Measurements from ENCODE around the gene HMX2. TPM values are rescaled to one million over a fixed set of nuclear protein-coding genes. Genes with fewer than 3 reads are reported as not detected.

HMX2 gene
- total and polyA plus RNA-seq, 7 donors, result 0.27 to 0.55 (median 0.36) TPM; not detected in 3

DNA sequence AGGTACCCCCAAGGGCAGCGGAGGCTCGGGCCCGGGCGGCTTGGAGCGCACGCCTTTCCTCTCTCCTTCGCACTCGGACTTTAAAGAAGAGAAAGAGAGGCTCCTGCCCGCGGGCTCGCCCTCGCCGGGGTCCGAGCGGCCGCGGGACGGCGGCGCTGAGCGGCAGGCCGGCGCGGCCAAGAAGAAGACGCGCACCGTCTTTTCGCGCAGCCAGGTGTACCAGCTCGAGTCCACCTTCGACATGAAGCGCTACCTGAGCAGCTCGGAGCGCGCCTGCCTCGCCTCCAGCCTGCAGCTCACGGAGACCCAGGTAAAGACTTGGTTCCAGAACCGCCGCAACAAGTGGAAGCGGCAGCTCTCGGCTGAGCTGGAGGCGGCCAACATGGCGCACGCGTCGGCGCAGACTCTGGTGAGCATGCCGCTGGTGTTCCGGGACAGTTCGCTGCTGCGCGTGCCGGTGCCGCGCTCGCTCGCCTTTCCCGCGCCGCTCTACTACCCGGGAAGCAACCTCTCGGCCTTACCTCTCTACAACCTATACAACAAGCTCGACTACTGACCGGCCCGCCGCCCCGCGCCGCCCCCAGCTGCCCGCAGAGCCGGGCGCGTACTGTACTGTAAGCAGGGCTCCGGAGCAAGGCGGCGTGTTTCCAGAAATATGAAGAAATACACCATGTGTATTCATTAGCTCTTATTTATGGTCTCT, 1.8 kb downstream of the HMX2 start:
- Histone ChIP-seq H3K4me1 (peaks cover 0 to 55% (median 45%) of the 10 kb centered on the region in 4 donors), H3K9me3 (no peaks in the 10 kb centered on the region), H3K27ac (no peak overlapping the region), H3K36me3 (no peaks in the 10 kb centered on the region), H3K4me3 (peak overlapping the region in 3 of 4 donors; percentile 15 to 42 (median 37)), H3K27me3 (peaks cover 69 to 89% (median 83%) of the 10 kb centered on the region in 3 donors)
- WGBS, 2 donors, result 2% methylated on average over 76 of the region's 76 CpGs
- TF ChIP-seq, protein P1, sequence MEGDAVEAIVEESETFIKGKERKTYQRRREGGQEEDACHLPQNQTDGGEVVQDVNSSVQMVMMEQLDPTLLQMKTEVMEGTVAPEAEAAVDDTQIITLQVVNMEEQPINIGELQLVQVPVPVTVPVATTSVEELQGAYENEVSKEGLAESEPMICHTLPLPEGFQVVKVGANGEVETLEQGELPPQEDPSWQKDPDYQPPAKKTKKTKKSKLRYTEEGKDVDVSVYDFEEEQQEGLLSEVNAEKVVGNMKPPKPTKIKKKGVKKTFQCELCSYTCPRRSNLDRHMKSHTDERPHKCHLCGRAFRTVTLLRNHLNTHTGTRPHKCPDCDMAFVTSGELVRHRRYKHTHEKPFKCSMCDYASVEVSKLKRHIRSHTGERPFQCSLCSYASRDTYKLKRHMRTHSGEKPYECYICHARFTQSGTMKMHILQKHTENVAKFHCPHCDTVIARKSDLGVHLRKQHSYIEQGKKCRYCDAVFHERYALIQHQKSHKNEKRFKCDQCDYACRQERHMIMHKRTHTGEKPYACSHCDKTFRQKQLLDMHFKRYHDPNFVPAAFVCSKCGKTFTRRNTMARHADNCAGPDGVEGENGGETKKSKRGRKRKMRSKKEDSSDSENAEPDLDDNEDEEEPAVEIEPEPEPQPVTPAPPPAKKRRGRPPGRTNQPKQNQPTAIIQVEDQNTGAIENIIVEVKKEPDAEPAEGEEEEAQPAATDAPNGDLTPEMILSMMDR (IDR thresholded peaks at IDR 0.05), result no peak
- TF ChIP-seq POLR2AphosphoS5 (IDR thresholded peaks at IDR 0.05) (peak in 1 of 4 donors; percentile 23), EP300 (IDR thresholded peaks at IDR 0.05) (no peak)
- DNase-seq, result no peak
- intact Hi-C loops (cut with DNase I), result loop anchor here (2.0 kb wide), 1 partner anchor 15 kb away; the partner anchor contains the start of gene HMX3

GRCh38 chr10:123150271-123150985, 2.5 kb downstream of the HMX2 start:
- peaks cover 0 to 61% (median 49%) of the 10 kb centered on the region in 4 donors for H3K4me1 ChIP-seq
- 6 to 9% methylated on average over 34 of the region's 34 CpGs for WGBS, 2 donors
- H3K36me3 ChIP-seq, result no peaks in the 10 kb centered on the region
- intact Hi-C loops (cut with DNase I), result loop anchor here (2.0 kb wide), 1 partner anchor 16 kb away; the partner anchor contains the start of gene HMX3
- no peak overlapping the region for H3K27ac ChIP-seq
- peak overlapping the region in 3 of 4 donors; percentile 3 to 42 (median 37) for H3K4me3 ChIP-seq
- TF ChIP-seq, protein P1 (IDR thresholded peaks at IDR 0.05), result no peak
- peak in 1 of 4 donors; percentile 17 for TF ChIP-seq POLR2AphosphoS5 (IDR thresholded peaks at IDR 0.05)
- DNase-seq, result no peak
- peaks cover 62 to 82% (median 76%) of the 10 kb centered on the region in 3 donors for H3K27me3 ChIP-seq
- no peaks in the 10 kb centered on the region for H3K9me3 ChIP-seq

- Histone ChIP-seq H3K4me3 (peak overlapping the region in 3 of 4 donors; percentile 3 to 11 (median 10)), H3K36me3 (peaks cover 0 to 5% (median 0%) of the 10 kb centered on the region in 4 donors), H3K27ac (no peak overlapping the region), H3K4me1 (peaks cover 0 to 61% (median 52%) of the 10 kb centered on the region in 4 donors), H3K9me3 (no peaks in the 10 kb centered on the region), H3K27me3 (peaks cover 55 to 74% (median 68%) of the 10 kb centered on the region in 3 donors)
- TF ChIP-seq POLR2AphosphoS5 (IDR thresholded peaks at IDR 0.05) (no peak), POLR2A (IDR thresholded peaks at IDR 0.05) (no peak), EP300 (IDR thresholded peaks at IDR 0.05) (no peak)
- TF ChIP-seq, protein P1 (IDR thresholded peaks at IDR 0.05), result no peak
- intact Hi-C loops (cut with DNase I), result loop anchor here (2.0 kb wide), 1 partner anchor 16 kb away; the partner anchor contains the start of gene HMX3
- WGBS, 2 donors, result 2% methylated on average over 56 of the region's 56 CpGs
- no peak for DNase-seq
These were observed 3.2 kb downstream of the HMX2 start for GRCh38 chr10:123150986-123151736.

GRCh38 chr10:123151737-123152135, 3.8 kb downstream of the HMX2 start:
- DNase-seq, result no peak
- no peak overlapping the region for H3K4me3 ChIP-seq
- WGBS, 2 donors, result 18 to 22% methylated on average over 7 of the region's 7 CpGs
- H3K36me3 ChIP-seq, result peaks cover 0 to 11% (median 2%) of the 10 kb centered on the region in 4 donors
- intact Hi-C loops (cut with DNase I), result loop anchor here (2.0 kb wide), 1 partner anchor 17 kb away; the partner anchor contains the start of gene HMX3
- H3K4me1 ChIP-seq, result peaks cover 0 to 61% (median 53%) of the 10 kb centered on the region in 4 donors
- TF ChIP-seq POLR2AphosphoS5 (IDR thresholded peaks at IDR 0.05), result peak in 2 of 4 donors; percentile 40 to 52
- TF ChIP-seq POLR2A (IDR thresholded peaks at IDR 0.05), result no peak
- TF ChIP-seq, protein P1 (IDR thresholded peaks at IDR 0.05), result no peak
- no peak overlapping the region for H3K27ac ChIP-seq
- peaks cover 49 to 69% (median 62%) of the 10 kb centered on the region in 3 donors for H3K27me3 ChIP-seq
- H3K9me3 ChIP-seq, result no peaks in the 10 kb centered on the region
